Measurements from ENCODE around the gene CPAMD8. TPM values are rescaled to one million over a fixed set of nuclear protein-coding genes. Genes with fewer than 3 reads are reported as not detected.

The CPAMD8 gene
- total and polyA plus RNA-seq, 2 donors (not counting 1 experiment from before 2014, with no cell fraction given): 0.14 to 1.7 TPM

GRCh38 chr19:16887353-16888265 lies 139.0 kb downstream of the CPAMD8 start:
- H3K9me3 ChIP-seq (ENCODE audit: control insufficient read depth, insufficient read depth, low read depth, low read length): no peaks in the 10 kb centered on the region
- no peak overlapping the region for H3K9ac ChIP-seq (ENCODE audit: insufficient read depth, low read length)
- no peak overlapping the region for H2AFZ ChIP-seq (ENCODE audit: low read length)
- no peak overlapping the region for H3K27ac ChIP-seq (ENCODE audit: insufficient read depth, low read length)
- no peaks in the 10 kb centered on the region for H3K4me1 ChIP-seq (ENCODE audit: control insufficient read depth, extremely low read depth, insufficient read depth, low read length)
- TF ChIP-seq, protein P1, sequence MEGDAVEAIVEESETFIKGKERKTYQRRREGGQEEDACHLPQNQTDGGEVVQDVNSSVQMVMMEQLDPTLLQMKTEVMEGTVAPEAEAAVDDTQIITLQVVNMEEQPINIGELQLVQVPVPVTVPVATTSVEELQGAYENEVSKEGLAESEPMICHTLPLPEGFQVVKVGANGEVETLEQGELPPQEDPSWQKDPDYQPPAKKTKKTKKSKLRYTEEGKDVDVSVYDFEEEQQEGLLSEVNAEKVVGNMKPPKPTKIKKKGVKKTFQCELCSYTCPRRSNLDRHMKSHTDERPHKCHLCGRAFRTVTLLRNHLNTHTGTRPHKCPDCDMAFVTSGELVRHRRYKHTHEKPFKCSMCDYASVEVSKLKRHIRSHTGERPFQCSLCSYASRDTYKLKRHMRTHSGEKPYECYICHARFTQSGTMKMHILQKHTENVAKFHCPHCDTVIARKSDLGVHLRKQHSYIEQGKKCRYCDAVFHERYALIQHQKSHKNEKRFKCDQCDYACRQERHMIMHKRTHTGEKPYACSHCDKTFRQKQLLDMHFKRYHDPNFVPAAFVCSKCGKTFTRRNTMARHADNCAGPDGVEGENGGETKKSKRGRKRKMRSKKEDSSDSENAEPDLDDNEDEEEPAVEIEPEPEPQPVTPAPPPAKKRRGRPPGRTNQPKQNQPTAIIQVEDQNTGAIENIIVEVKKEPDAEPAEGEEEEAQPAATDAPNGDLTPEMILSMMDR (conservative IDR thresholded peaks at IDR 0.05 in 1 of 2, IDR thresholded peaks at IDR 0.05 in 1 of 2; ENCODE audit: low read depth in 1 of 2, low read length in 2 of 2): no peak
- no peak for TF ChIP-seq EZH2 (IDR thresholded peaks at IDR 0.05; ENCODE audit: low read length, missing control alignments)
- H3K79me2 ChIP-seq (ENCODE audit: control insufficient read depth, insufficient read depth, low read length): no peaks in the 10 kb centered on the region
- H4K20me1 ChIP-seq (ENCODE audit: control insufficient read depth, extremely low read depth, insufficient read depth, low read length): no peaks in the 10 kb centered on the region
- no peaks in the 10 kb centered on the region for H3K36me3 ChIP-seq (ENCODE audit: control insufficient read depth, insufficient read depth, low read length)
- DNase-seq (ENCODE audit: low read depth in 2 of 2): no peak
- H3K4me2 ChIP-seq (ENCODE audit: extremely low read depth, insufficient read depth, low read length): no peak overlapping the region
- H3K27me3 ChIP-seq (ENCODE audit: control insufficient read depth, insufficient read depth, low read length): no peaks in the 10 kb centered on the region
- H3K4me3 ChIP-seq (replicated peaks in 1 of 4; ENCODE audit: control extremely low read depth in 1 of 4, insufficient read depth in 1 of 4, low read depth in 3 of 4, low read length in 4 of 4): no peak overlapping the region

- peak; percentile 36 to 87 for DNase-seq (ENCODE audit: low read depth in 2 of 2)
- Histone ChIP-seq H3K36me3 (ENCODE audit: control insufficient read depth, insufficient read depth, low read length) (no peaks in the 10 kb centered on the region), H3K27me3 (ENCODE audit: control insufficient read depth, insufficient read depth, low read length) (no peaks in the 10 kb centered on the region), H3K27ac (ENCODE audit: insufficient read depth, low read length) (no peak overlapping the region), H3K9me3 (ENCODE audit: control insufficient read depth, insufficient read depth, low read depth, low read length) (no peaks in the 10 kb centered on the region), H3K4me2 (ENCODE audit: extremely low read depth, insufficient read depth, low read length) (no peak overlapping the region), H3K9ac (ENCODE audit: insufficient read depth, low read length) (no peak overlapping the region), H3K79me2 (ENCODE audit: control insufficient read depth, insufficient read depth, low read length) (no peaks in the 10 kb centered on the region), H3K4me3 (replicated peaks in 1 of 4; ENCODE audit: control extremely low read depth in 1 of 4, insufficient read depth in 1 of 4, low read depth in 3 of 4, low read length in 4 of 4) (no peak overlapping the region), H4K20me1 (ENCODE audit: control insufficient read depth, extremely low read depth, insufficient read depth, low read length) (no peaks in the 10 kb centered on the region), H2AFZ (ENCODE audit: low read length) (no peak overlapping the region), H3K4me1 (ENCODE audit: control insufficient read depth, extremely low read depth, insufficient read depth, low read length) (no peaks in the 10 kb centered on the region)
- TF ChIP-seq EZH2 (IDR thresholded peaks at IDR 0.05; ENCODE audit: low read length, missing control alignments): no peak
- TF ChIP-seq, protein P1 (conservative IDR thresholded peaks at IDR 0.05 in 1 of 2, IDR thresholded peaks at IDR 0.05 in 1 of 2; ENCODE audit: low read depth in 1 of 2, low read length in 2 of 2): no peak
These were observed 140.2 kb downstream of the CPAMD8 start for GRCh38 chr19:16886305-16886880.

DNA sequence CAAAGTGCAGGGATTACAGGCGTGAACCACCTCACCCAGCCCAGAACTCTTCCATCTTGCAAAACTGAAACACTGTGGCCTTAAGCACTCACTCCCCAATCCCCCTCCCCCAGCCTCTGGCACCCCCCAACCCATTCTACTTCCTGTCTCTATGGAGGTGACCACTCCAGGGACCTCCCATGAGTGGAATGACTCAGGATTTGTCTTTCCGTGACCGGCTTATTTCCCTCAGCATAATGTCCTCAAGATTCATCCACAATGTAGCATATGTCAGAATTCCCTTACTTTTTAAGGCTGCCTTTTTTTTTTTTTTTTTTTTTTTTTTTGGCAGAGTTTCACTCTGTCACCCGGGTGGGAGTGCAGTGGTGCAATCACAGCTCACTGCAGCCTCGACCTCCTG lies 141.4 kb downstream of the CPAMD8 start:
- TF ChIP-seq, protein P1 (conservative IDR thresholded peaks at IDR 0.05 in 1 of 2, IDR thresholded peaks at IDR 0.05 in 1 of 2; ENCODE audit: low read depth in 1 of 2, low read length in 2 of 2): no peak
- TF ChIP-seq EZH2 (IDR thresholded peaks at IDR 0.05; ENCODE audit: low read length, missing control alignments): no peak
- DNase-seq (ENCODE audit: low read depth in 2 of 2): no peak
- Histone ChIP-seq H3K36me3 (ENCODE audit: control insufficient read depth, insufficient read depth, low read length) (no peaks in the 10 kb centered on the region), H3K4me3 (replicated peaks in 1 of 4; ENCODE audit: control extremely low read depth in 1 of 4, insufficient read depth in 1 of 4, low read depth in 3 of 4, low read length in 4 of 4) (no peak overlapping the region), H3K79me2 (ENCODE audit: control insufficient read depth, insufficient read depth, low read length) (no peaks in the 10 kb centered on the region), H3K9ac (ENCODE audit: insufficient read depth, low read length) (no peak overlapping the region), H3K4me2 (ENCODE audit: extremely low read depth, insufficient read depth, low read length) (no peak overlapping the region), H3K4me1 (ENCODE audit: control insufficient read depth, extremely low read depth, insufficient read depth, low read length) (no peaks in the 10 kb centered on the region), H4K20me1 (ENCODE audit: control insufficient read depth, extremely low read depth, insufficient read depth, low read length) (no peaks in the 10 kb centered on the region), H3K27ac (ENCODE audit: insufficient read depth, low read length) (no peak overlapping the region), H2AFZ (ENCODE audit: low read length) (no peak overlapping the region), H3K9me3 (ENCODE audit: control insufficient read depth, insufficient read depth, low read depth, low read length) (no peaks in the 10 kb centered on the region), H3K27me3 (ENCODE audit: control insufficient read depth, insufficient read depth, low read length) (no peaks in the 10 kb centered on the region)

Data from fibroblast of lung (primary cell).